MCF 10A (cell line): ENCODE data around the gene GXYLT2. TPM values are rescaled to one million over a fixed set of nuclear protein-coding genes. Genes with fewer than 3 reads are reported as not detected.

Source experiments
- BruUV-seq: library from RNA; stranded (reverse); fragments of 400-500 nt; replicated peaks from 2 replicates; lab custom pipeline; 2021; lab: Mats Ljungman, UMichigan
- CTCF ChIA-PET: fragments of 300-600 bp; sonication (Branson Sonifier 250); formaldehyde crosslinking; extraction: SDS; loops from one replicate; lab custom pipeline; 2021; ENCODE audit warnings: antibody characterized with exemption, inconsistent platforms; lab: Yijun Ruan, JAX
- POLR2A ChIA-PET: fragments of 300-600, 350-650 bp; sonication (Branson Sonifier 250); formaldehyde crosslinking; extraction: SDS; loops from one replicate; lab custom pipeline; 2020; ENCODE audit warnings: antibody characterized with exemption, inconsistent platforms; lab: Yijun Ruan, JAX
- DNase-seq: peaks from one replicate; pipeline ENCODE4 v3.0.0-alpha.2; 2018; ENCODE audit not compliant: unreplicated experiment
- H3K27ac Mint-ChIP-seq: one replicate; pipeline ENCODE4 v1.8.0; 2022; ENCODE audit warnings: mild to moderate bottlenecking, low read depth, mixed read lengths; ENCODE audit not compliant: unreplicated experiment
- H3K27me3 Mint-ChIP-seq: one replicate; pipeline ENCODE4 v1.8.0; 2022; ENCODE audit warnings: mixed read lengths; ENCODE audit not compliant: insufficient read depth, unreplicated experiment
- H3K36me3 Mint-ChIP-seq: one replicate; pipeline ENCODE4 v1.8.0; 2022; ENCODE audit warnings: mild to moderate bottlenecking, moderate library complexity, mixed read lengths; ENCODE audit not compliant: insufficient read depth, unreplicated experiment
- H3K4me1 Mint-ChIP-seq: one replicate; pipeline ENCODE4 v1.8.0; 2022; ENCODE audit warnings: mixed read lengths; ENCODE audit not compliant: insufficient read depth, unreplicated experiment
- H3K4me3 Mint-ChIP-seq: one replicate; pipeline ENCODE4 v1.8.0; 2022; ENCODE audit warnings: mild to moderate bottlenecking, moderate library complexity, mixed read lengths; ENCODE audit not compliant: unreplicated experiment
- H3K9me3 Mint-ChIP-seq: one replicate; pipeline ENCODE4 v1.8.0; 2022; ENCODE audit warnings: mixed read lengths; ENCODE audit not compliant: unreplicated experiment
- CTCF ChIP-seq: fragments of 200-600 bp; IDR thresholded peaks from one replicate; pipeline ENCODE4 v1.8.0; 2022; ENCODE audit warnings: antibody characterized with exemption, mild to moderate bottlenecking; ENCODE audit not compliant: unreplicated experiment
- intact Hi-C: fragments of 100-400 bp; cut with micrococcal nuclease; formaldehyde crosslinking; loops from 2 replicates; pipeline ENCODE4 v1.14.1; 2022
- total RNA-seq: library from RNA; stranded (reverse); gene quantifications from 2 replicates; pipeline ENCODE4 v1.2.3, GENCODE V29; 2022

Gene GXYLT2
- total RNA-seq, 1 experiment from 2014 or later = 3.9 TPM

DNA sequence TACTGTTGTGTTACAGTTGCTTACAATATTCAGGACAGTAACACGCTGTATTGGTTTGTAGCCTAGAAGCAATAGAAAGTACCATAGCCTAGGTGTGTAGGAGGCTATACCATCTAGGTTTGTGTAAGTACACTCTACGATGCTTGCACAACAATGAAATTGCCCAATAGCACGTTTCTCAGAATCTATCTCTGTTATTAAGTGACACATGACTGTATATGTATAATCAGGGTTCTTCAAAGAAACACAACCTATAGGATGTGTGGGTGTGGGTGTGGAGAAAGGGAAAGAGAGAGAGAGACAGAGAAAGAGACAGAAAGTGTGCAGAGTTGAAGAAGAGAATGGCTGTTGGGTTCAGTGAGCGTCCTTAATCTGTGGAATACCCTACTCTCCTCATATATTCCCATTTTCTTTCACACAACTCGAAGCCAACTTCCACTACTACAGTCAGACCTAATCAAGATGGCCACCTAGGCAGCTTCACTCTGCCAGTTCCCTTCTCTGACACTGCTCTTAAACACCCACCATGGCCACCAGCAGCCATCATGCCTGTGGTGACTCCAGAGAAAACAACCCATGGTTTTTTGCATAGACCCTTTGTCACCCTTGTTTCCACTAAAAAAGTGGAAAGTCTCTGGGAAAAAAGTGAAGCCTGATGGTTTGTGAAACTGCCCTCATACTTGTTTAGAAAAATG, 103.0 kb downstream of the GXYLT2 start:
- BruUV-seq = no TSS peak
- Mint-ChIP-seq H3K36me3 (no peaks in the 10 kb centered on the region), H3K27ac (no peak overlapping the region), H3K27me3 (no peaks in the 10 kb centered on the region), H3K4me3 (no peak overlapping the region), H3K4me1 (peaks cover 6% of the 10 kb centered on the region), H3K9me3 (no peaks in the 10 kb centered on the region)
- TF ChIP-seq CTCF = no peak
- POLR2A ChIA-PET = no interaction called here
- CTCF ChIA-PET = no interaction called here
- peak; percentile 48 for DNase-seq
- intact Hi-C loops = no loop called here

DNA sequence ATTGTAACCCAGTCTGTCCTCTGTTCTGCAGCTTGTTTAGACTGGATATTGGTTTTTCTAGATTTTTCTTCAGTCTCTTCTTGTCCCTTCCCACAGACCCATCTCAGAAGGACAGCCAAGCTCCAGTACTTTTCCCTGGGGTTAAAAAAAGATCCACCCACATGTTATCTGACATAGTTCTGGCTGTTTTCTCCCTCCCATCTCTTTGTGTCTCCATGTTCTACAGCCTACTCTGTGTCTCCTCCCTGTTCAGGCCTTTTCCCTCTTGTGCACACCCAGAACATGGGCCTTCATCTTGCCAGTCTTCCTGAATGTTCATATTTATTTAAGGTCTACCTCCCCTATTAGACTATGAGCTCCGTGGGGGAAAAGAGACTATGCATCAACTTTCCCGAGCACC, 103.7 kb downstream of the GXYLT2 start:
- TF ChIP-seq CTCF = no peak
- CTCF ChIA-PET = interaction anchor here (0.6 kb wide), 1 partner anchor 33 kb away, joined by 5 read pairs; no protein-coding TSS in a partner anchor
- peaks cover 6% of the 10 kb centered on the region for H3K4me1 Mint-ChIP-seq
- no peak for DNase-seq
- no TSS peak for BruUV-seq
- no peaks in the 10 kb centered on the region for H3K27me3 Mint-ChIP-seq
- no peaks in the 10 kb centered on the region for H3K36me3 Mint-ChIP-seq
- H3K27ac Mint-ChIP-seq = no peak overlapping the region
- POLR2A ChIA-PET = no interaction called here
- H3K4me3 Mint-ChIP-seq = no peak overlapping the region
- intact Hi-C loops = no loop called here
- H3K9me3 Mint-ChIP-seq = no peaks in the 10 kb centered on the region

DNA sequence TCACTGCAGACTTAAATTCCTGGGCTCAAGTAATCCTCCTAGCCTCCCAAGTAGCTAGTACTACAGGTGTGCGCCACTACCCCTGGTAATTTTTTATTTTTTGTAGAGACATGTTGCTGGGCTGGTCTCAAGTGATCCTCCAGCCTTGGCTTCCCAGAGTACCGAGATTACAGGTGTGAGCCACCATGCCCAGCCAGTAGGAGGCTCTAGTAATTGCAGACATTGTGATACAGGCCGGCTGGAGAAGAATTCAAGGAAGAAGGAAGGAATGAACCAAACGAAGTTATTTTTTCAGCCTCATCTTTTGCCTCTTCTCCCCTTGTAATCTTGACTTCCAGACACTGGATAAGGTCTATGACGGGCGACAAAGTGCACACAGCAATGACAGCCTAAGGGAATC, 105.5 kb downstream of the GXYLT2 start:
- no peak overlapping the region for H3K27ac Mint-ChIP-seq
- POLR2A ChIA-PET = no interaction called here
- H3K9me3 Mint-ChIP-seq = no peaks in the 10 kb centered on the region
- peaks cover 7% of the 10 kb centered on the region for H3K36me3 Mint-ChIP-seq
- no peak overlapping the region for H3K4me3 Mint-ChIP-seq
- H3K4me1 Mint-ChIP-seq = peaks cover 6% of the 10 kb centered on the region
- CTCF ChIA-PET = interaction anchor here (0.5 to 0.6 kb wide), 2 partner anchors 16 to 62 kb away, joined by 3 read pairs; no protein-coding TSS in a partner anchor
- no TSS peak for BruUV-seq
- intact Hi-C loops = no loop called here
- no peak for DNase-seq
- H3K27me3 Mint-ChIP-seq = no peaks in the 10 kb centered on the region
- TF ChIP-seq CTCF = no peak

DNA sequence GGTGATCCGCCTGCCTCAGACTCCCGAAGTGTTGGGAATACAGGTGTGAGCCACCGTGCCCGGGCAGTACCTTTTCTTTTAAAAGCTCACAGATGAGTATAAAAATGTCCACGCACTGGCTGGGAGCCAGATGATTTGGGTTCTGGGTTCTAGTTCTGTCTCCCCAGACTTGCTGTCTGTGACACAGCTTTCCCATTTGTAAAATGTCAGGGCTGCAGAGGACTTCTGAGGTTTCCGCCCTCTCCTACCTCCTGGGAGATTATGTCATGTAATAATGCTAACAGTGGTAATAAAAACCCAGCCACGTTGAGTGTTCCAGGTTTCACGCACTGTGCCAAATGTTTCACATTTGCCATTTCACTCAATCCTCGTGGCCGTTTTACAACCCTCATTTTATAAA, 107.5 kb downstream of the GXYLT2 start:
- H3K4me3 Mint-ChIP-seq = peak overlapping the region; percentile 39
- no peaks in the 10 kb centered on the region for H3K27me3 Mint-ChIP-seq
- BruUV-seq = no TSS peak
- DNase-seq = no peak
- TF ChIP-seq CTCF = no peak
- POLR2A ChIA-PET = interaction anchor here (0.6 to 1.4 kb wide), 2 partner anchors 13 to 209 kb away, joined by 3 read pairs; no protein-coding TSS in a partner anchor
- no peaks in the 10 kb centered on the region for H3K9me3 Mint-ChIP-seq
- H3K4me1 Mint-ChIP-seq = peaks cover 18% of the 10 kb centered on the region
- H3K36me3 Mint-ChIP-seq = peaks cover 23% of the 10 kb centered on the region
- no peak overlapping the region for H3K27ac Mint-ChIP-seq
- CTCF ChIA-PET = interaction anchor here (0.6 to 1.2 kb wide), 5 partner anchors 31 to 147 kb away, joined by 3 to 4 read pairs (median 3); partner anchors contain the start of gene SHQ1
- intact Hi-C loops = loop anchor here (5.0 kb wide), 1 partner anchor 108 kb away; the partner anchor contains the start of gene GXYLT2
